ENCODE measurements around the gene IRF7.
"Not testable (repeated sequence)": the region's sequence is repeated elsewhere in the genome, so short reads cannot be mapped to it uniquely, and the experiment has no call there.

The IRF7 gene

GRCh38 chr11:615504-616319 lies at the start of gene IRF7:
IRF7 (minus strand) TSS chr11:615950; CDS start chr11:615364, 586 bp downstream.
- peak; percentile 81 to 84 for DNase-seq (ENCODE audit: low read depth in 1 of 2, low spot score in 1 of 2)
- in situ Hi-C loops (cut with HindIII; ENCODE audit: low pct_unique_long_range_greater_than_20kb, low sequenced_read_pairs), result no loop called here
- TF ChIP-seq JUND (IDR thresholded peaks at IDR 0.05; ENCODE audit: low read depth), result no peak

DNA sequence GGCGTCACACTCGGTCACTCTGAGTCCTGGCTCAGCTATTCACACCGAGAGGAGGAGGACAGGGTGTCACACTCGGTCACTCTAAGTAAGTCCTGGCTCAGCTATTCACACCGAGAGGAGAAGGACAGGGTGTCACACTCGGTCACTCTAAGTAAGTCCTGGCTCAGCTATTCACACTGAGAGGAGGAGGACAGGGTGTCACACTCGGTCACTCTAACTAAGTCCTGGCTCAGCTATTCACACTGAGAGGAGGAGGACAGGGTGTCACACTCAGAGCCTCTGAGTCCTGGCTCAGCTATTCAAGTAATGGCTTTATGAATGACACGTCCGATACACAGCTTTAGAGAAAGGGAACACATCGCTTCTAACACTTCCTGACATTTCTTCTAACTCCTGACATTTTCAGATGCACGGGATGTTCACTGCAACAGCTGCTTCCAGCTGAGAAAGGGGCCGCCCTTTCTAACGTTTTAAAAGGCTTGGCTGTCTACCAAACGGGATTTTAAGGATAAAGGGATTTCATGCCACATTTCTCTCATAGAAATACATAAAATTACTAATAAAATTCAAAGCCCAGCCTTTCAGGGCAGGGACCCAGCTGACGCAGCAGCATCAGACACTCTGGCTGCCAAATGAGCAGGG lies 49.4 kb upstream of the IRF7 start:
- no peak for TF ChIP-seq JUND (IDR thresholded peaks at IDR 0.05; ENCODE audit: low read depth)
- in situ Hi-C loops (cut with HindIII; ENCODE audit: low pct_unique_long_range_greater_than_20kb, low sequenced_read_pairs), result no loop called here

DNA sequence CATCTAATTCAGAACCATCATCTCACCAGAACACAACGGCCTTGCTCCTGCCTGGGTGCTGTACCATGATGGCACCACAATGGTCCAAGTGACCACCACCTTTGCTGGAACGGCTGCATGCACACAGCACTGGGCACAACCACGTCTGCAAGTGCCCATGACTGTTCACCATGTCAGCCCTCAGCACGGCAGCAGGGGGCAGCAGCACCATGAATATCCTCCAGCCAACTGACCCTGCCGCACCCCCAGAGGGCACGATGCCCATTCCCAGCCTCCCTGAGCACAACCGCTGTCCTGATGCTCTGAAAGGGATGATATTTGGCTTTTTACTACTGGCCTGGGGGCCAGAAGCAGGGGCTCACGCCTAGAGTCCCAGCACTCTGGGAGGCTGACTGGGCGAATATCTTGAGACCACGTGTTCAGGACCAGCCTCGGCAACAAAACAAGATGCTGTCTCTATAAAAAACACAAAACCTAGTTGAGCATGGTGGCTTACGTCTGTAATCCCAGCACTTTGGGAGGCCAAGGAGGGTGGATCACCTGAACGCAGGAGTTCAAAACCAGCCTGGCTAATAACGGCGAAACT lies 47.0 kb upstream of the IRF7 start:
- in situ Hi-C loops (cut with HindIII; ENCODE audit: low pct_unique_long_range_greater_than_20kb, low sequenced_read_pairs), result no loop called here
- TF ChIP-seq JUND (IDR thresholded peaks at IDR 0.05; ENCODE audit: low read depth), result no peak
- peak; percentile 53 to 72 for DNase-seq (ENCODE audit: low read depth in 1 of 2, low spot score in 1 of 2)

More for the DNA sequence above, 49.4 kb upstream of the IRF7 start:
- DNase-seq (ENCODE audit: low read depth in 1 of 2, low spot score in 1 of 2), result no peak

- in situ Hi-C loops (cut with HindIII; ENCODE audit: low pct_unique_long_range_greater_than_20kb, low sequenced_read_pairs), result no loop called here
- TF ChIP-seq JUND (IDR thresholded peaks at IDR 0.05; ENCODE audit: low read depth), result no peak
- no peak for DNase-seq (ENCODE audit: low read depth in 1 of 2, low spot score in 1 of 2)
Measured at GRCh38 chr11:660681-661444, 45.1 kb upstream of the IRF7 start.

DNA sequence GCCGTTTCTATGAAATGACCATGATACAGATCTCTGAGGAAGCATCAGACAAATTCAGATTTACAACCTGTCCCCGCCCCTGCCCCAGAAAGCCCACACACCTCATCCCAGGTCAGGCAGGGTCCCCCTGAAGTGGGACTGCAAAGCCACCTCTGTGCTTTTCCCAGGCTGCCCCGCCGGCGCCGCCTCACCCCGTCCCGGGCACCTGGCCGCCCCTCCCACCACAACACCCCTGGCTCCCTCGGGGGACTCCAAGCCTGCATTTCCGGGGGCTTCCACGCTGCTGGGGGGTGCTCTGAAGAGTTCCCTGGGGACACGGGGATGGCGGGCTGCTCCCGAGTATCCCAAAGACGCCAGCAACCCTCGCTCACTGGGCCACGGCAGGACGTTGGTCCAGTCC lies 44.5 kb upstream of the IRF7 start:
- in situ Hi-C loops (cut with HindIII; ENCODE audit: low pct_unique_long_range_greater_than_20kb, low sequenced_read_pairs), result no loop called here

DNA sequence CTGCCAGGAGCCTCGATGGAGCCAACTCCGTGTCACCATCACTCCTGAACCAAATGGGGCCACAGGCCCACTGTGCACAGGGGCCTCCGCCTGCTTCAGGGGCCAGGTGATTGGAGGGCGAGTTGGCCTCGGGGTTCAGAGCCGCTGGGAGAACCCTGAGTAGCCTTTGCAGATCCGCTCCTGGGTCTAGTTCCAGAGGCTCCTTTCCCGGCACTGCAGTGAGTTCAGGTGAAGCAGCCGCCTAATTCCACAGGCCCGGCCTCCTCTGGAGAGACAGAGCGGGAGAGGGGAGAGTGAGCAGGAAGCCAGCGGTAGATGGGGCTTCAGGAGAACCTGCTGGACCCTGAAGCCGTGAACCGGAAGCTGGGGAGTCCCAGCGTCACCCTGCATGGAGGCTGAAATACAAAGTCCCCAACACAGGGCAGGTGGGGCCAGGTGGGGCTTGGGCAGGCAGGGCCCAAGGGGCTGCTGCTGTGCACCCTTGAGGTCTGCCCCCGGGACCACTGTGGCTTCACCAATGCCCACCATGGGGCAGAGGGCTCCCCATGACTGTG lies 43.9 kb upstream of the IRF7 start:
- in situ Hi-C loops (cut with HindIII; ENCODE audit: low pct_unique_long_range_greater_than_20kb, low sequenced_read_pairs), result no loop called here
- no peak for DNase-seq (ENCODE audit: low read depth in 1 of 2, low spot score in 1 of 2)

More for the DNA sequence above, 44.5 kb upstream of the IRF7 start:
- no peak for DNase-seq (ENCODE audit: low read depth in 1 of 2, low spot score in 1 of 2)
- no peak for TF ChIP-seq JUND (IDR thresholded peaks at IDR 0.05; ENCODE audit: low read depth)

GRCh38 chr11:657691-658126 lies 42.0 kb upstream of the IRF7 start:
- in situ Hi-C loops (cut with HindIII; ENCODE audit: low pct_unique_long_range_greater_than_20kb, low sequenced_read_pairs), result no loop called here
- DNase-seq (ENCODE audit: low read depth in 1 of 2, low spot score in 1 of 2), result no peak

More for the DNA sequence above, 43.9 kb upstream of the IRF7 start:
- no peak for TF ChIP-seq JUND (IDR thresholded peaks at IDR 0.05; ENCODE audit: low read depth)

GRCh38 chr11:656866-657265 lies 41.1 kb upstream of the IRF7 start:
- DNase-seq (ENCODE audit: low read depth in 1 of 2, low spot score in 1 of 2), result no peak
- TF ChIP-seq JUND (IDR thresholded peaks at IDR 0.05; ENCODE audit: low read depth), result no peak
- in situ Hi-C loops (cut with HindIII; ENCODE audit: low pct_unique_long_range_greater_than_20kb, low sequenced_read_pairs), result no loop called here

More at GRCh38 chr11:657691-658126, 42.0 kb upstream of the IRF7 start:
- TF ChIP-seq JUND (IDR thresholded peaks at IDR 0.05; ENCODE audit: low read depth), result no peak

GRCh38 chr11:656426-656825 lies 40.7 kb upstream of the IRF7 start:
- in situ Hi-C loops (cut with HindIII; ENCODE audit: low pct_unique_long_range_greater_than_20kb, low sequenced_read_pairs), result no loop called here
- no peak for DNase-seq (ENCODE audit: low read depth in 1 of 2, low spot score in 1 of 2)
- TF ChIP-seq JUND (IDR thresholded peaks at IDR 0.05; ENCODE audit: low read depth), result no peak

GRCh38 chr11:655036-655726 lies 39.4 kb upstream of the IRF7 start:
- in situ Hi-C loops (cut with HindIII; ENCODE audit: low pct_unique_long_range_greater_than_20kb, low sequenced_read_pairs), result no loop called here
- no peak for DNase-seq (ENCODE audit: low read depth in 1 of 2, low spot score in 1 of 2)
- no peak for TF ChIP-seq JUND (IDR thresholded peaks at IDR 0.05; ENCODE audit: low read depth)

DNA sequence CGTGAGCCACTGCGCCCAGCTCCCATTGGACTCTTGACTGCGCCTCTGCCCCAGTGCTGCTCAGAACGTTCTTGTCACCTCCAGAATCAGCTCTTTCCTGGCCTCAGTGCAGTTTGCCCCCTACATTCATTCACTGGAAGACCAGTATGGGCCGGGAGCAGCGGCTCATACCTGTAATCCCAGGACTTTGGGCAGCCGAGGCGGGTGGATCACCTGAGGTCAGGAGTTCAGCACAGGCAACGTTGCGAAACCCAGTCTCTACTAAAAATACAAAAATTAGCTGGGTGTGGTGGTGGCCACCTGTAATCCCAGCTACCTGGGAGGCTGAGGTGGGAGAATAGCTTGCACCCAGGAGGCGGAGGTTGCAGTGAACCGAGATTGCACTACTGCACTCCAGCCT lies 38.7 kb upstream of the IRF7 start:
- in situ Hi-C loops (cut with HindIII; ENCODE audit: low pct_unique_long_range_greater_than_20kb, low sequenced_read_pairs); DNase-seq (ENCODE audit: low read depth in 1 of 2, low spot score in 1 of 2): not testable (repeated sequence)

- DNase-seq (ENCODE audit: low read depth in 1 of 2, low spot score in 1 of 2), result no peak
- TF ChIP-seq JUND (IDR thresholded peaks at IDR 0.05; ENCODE audit: low read depth), result no peak
- in situ Hi-C loops (cut with HindIII; ENCODE audit: low pct_unique_long_range_greater_than_20kb, low sequenced_read_pairs), result no loop called here
Measured at GRCh38 chr11:653837-654236, 38.1 kb upstream of the IRF7 start.

DNA sequence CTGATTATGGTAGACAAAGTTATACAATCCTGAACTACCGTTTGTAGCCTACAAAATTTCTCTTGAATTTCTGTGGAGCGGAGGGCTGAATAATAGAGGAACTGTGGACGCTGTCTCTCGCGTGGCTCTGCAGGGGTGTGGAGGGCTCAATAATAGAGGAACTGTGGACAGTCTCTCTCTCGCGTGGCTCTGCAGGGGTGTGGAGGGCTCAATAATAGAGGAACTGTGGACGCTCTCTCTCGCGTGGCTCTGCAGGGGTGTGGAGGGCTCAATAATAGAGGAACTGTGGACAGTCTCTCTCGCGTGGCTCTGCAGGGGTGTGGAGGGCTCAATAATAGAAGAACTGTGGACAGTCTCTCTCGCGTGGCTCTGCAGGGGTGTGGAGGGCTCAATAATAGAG lies 37.4 kb upstream of the IRF7 start:
- in situ Hi-C loops (cut with HindIII; ENCODE audit: low pct_unique_long_range_greater_than_20kb, low sequenced_read_pairs); DNase-seq (ENCODE audit: low read depth in 1 of 2, low spot score in 1 of 2): not testable (repeated sequence)
